ENCODE data around the gene SLC16A3.
"Not testable (repeated sequence)": the region's sequence is repeated elsewhere in the genome, so short reads cannot be mapped to it uniquely, and the experiment has no call there.

Gene SLC16A3

DNA sequence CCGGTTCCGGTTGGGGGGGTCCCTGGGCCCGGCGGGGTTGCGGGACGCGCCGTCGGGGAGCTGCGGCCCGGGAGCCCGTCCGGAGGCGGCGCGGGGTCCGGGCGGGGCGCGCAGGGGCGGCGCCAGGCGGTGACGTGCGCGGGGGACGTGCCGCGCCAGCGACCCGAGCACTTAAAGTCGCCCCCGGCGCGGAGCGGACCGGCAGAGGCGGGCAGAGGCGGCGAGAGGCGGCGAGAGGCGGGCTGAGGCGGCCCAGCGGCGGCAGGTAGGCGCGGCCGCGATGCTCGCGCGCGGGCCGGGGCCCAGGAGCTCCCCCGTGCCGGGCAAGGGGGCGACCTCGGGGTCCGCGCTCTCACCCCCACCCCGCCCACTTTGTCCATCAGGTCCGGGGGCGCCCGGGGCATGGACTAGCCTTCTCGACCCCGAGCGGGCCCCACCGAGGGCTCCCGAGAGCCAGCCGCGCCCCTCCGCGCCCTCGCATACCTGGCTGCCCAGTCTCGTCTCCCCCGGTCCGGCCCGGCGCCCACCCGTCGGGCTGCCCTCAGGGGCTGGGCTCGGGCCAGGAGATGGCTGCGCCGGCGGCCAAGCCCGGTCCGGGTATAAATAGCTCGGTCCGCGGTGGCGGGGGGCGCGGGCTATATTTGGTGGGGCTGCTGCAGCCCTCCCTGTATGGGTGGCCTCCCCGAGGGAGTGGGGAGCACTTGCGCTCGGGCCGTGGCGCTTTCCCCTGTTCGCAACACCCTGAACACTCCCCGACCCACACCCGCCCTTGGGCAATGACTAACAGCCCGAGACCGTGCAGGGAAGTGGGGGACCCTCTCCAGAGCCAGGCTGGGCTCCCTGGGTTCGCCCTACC lies at the start of gene SLC16A3:
Gene SLC16A3, plus strand, starts transcription at position 201 of the 856 bp plus-strand sequence. CDS start 6,967 bp downstream, outside the sequence.
- peak; percentile 49 for DNase-seq

DNA sequence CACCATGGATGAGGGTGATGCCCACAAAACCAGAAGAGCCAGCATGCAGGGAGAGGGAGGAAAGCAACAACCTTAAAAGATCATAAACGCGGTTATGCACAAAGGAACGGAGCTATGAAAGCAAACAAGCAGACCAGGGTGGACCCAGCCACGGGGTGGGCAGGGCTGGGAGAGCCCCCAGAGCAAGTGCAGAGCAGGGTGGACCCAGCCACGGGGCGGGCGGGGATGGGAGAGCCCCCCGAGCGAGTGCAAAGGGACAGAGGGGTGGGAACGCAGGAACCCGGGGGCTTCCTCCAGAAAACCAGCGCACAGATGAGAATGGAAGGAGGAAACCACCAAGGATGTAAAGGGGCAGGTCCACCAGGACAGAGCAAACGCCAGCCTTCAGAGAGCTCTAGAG lies 49.4 kb upstream of the SLC16A3 start:
- no peak for DNase-seq

DNA sequence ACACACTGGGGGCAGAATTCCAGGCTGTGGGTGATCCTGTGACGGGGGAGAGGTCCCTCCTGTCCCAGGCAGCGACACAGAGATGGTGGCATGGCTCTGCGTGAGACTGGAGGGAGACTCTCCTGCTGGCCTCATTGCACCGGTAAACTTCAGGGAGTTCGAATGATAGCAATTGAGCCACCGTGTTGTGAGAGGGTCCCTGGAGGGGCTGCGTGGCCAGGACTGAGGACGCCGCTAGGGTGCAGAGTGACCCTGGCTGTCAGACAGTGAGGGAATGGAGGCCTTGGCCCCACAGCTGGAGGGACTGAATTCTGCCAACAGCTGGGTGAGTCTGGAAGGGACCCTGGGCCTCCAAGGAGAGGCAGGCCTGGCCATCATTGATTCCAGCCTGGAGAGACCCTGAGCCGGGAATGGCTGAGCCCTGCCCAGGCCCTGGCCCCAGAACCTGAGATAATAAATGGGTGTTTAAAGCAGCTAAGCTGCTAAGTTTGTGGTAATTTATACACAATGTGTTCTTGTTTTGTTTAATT lies 48.8 kb upstream of the SLC16A3 start:
- no peak for DNase-seq

DNA sequence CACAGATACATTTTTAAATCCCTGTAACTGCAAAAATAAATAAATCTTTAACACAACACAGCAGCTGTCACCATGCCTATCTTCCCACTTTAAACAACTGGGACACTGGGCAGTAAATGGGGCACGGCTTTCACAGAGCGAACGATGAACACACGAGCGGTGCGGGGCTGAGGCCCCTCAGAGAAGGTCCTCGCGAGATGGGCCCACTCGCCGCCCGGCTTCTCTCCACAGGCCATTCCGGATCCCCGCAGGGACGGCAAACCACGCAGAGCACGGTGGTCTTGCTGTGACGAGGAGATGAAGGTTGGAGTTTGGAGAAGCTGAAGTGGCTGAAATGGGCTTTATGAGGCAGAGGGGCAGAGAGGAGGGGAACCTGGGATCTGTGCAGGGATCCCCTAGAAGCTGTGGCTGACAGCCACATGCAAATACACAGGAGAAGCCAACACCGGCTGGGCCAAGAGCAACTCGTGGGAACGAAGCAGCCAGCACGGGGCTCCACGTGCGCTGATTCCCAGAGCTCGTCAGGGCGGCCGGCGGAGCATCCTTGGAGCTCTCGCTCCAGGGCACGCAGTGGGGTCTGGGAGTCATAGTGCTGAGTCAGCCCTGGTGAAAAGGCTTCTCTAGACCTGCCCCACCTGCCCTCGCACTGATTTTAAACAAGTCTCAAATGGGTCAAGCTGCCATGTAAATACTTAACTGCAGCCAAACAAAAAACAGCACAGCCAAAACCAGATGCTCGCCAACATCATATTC lies 47.9 kb upstream of the SLC16A3 start:
- no peak for DNase-seq

DNA sequence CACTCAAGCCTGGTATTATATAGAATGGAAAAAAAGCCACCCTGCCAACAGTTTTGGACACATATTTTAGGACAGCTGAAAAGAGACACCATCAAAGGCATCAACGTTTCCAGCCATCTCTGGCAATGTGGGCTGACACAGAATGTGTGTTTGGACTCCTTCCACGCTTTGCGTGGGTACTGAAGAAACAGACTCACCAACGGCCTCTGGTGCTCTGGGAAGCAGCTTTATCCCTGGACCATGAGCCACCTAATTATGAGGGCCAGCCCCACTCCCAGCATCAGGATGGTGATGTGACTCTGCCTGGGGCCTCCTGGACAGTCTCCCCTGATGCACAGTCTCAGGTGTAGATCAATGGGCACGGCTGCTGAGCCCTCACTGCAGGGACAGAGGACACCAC lies 44.1 kb upstream of the SLC16A3 start:
- DNase-seq: no peak

DNA sequence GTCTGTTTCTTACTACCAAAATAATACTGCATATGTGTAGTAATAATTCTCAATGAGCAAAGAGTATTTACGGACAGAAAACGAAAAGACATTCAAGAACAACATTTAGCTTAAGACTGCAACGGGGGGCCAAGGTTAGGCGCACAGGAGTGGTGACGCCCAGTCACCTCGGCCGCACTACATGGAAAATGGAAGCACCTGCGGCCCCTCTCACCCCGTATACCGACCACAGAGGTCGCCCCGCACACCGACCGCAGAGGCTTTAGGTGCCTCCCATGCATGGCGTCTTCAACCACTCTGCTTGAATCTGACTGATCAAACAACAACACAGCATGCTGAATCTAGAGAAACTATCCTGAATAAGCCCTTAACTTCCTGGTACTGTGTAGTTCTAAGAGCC lies 42.6 kb upstream of the SLC16A3 start:
- DNase-seq: no peak

DNA sequence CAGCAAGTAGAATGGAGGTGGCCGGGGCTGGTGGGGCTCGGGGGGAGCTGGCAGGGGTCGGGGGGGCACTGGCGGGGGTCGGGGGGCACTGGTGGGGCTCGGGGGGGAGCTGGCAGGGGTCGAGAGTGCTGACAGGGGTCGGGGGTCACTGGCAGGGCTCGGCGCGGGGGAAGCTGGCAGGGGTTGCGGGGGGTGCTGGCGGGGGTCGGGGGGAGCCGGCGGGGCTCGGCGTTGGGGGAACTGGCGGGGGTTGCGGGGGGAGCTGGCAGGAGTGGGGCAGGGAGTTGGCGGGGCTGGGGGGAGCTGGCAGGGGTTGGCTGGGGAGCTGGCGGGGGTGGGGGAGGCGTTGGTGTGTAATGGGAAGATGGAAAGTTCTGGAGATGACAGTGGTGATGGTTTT lies 41.3 kb upstream of the SLC16A3 start:
- DNase-seq: no peak

DNA sequence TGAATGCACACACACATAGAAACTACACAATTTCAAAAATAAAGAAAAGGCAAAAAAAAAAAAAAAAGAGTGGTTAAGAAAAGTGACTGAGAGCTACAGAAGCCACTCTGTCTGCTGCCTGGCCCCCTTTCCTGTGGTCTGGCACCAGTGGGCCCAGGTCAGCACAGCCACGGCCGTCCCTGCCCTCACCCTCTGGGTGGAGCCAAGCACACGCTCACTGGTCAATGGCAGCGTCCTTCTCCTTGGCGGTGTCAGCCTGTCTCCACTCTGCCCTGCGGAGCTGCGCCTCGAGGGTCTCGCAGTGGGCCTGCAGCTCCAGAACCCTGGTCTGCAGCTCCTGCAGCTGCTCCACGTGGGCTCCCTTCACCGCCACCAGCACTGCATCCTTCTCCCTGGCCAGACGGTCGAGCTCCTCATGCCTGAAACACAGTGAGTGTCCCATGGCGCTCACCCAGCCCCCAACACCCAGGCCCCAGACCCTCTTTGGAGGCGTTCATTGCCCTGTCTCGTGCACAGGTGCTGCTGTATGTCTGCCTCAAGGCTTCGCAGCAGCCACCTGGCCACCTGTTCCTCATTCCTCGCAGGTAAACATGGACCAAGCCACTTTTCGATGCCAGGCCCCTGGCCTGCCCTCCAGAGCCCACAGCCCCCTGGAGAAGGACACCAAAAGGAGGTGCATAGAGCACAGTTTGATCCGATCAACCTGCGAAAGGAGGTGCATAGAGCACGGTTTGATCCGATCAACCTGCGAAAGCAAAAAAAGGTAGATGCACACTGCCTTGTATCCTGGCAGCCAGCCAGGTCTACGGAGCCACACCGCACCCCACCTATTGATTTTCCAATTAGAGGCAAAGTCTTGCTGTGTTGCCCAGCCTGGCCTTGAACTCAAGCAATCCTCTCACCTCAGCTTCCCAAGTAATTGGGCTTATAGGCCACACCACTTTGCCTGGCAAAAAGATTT lies 40.6 kb upstream of the SLC16A3 start:
- no peak for DNase-seq

DNA sequence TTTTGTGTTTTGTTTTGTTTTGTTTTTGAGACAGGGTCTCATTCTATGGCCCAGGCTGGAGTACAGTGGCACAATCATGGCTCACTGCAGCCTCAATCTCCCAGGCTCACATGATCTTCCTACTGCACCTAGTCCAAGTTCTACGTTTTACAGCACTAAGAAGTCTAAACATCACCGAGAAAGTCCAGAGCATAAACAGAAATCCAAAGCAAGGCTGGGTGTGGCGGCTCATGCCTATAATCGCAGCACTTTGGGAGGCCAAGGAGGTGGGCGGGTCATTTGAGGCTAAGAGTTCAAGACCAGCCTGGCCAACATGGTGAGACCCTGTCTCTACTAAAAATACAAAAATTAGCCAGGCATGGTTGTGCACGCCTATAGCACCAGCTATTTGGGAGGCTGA lies 35.8 kb upstream of the SLC16A3 start:
- DNase-seq: not testable (repeated sequence)

DNA sequence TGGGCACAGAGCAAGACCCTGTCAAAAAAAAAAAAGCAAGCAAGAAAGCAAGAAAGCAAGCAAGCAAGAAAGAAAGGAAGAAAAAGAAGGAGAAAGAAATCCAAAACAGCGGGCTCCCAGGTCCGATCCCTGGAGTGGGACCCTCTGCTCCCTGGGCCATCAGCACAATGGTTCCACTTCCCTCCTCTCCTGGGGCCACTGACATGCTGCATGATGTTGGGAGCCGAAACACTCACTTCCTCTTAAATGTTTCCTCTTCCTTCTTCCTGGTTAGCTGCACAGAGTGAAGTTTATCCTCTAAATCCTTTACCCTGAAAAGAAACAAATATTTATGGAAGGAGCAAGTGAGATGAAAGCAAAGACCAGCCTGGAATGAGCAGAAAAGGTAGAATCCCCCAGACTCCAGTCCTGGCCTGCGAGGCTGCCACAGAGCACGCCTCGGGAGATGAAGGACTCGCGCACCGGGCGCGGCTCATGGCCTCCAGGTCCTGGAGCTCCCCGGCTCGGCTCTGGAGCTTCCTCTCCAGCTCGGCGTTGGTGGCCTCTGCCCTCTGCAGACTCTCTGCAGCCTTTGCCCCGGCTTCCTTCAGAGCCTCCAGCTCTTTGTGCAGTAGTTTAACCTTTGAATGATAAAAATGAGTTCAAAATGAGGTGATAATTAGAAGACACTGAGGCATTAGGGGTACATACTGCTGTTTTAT lies 35.2 kb upstream of the SLC16A3 start:
- DNase-seq: no peak

DNA sequence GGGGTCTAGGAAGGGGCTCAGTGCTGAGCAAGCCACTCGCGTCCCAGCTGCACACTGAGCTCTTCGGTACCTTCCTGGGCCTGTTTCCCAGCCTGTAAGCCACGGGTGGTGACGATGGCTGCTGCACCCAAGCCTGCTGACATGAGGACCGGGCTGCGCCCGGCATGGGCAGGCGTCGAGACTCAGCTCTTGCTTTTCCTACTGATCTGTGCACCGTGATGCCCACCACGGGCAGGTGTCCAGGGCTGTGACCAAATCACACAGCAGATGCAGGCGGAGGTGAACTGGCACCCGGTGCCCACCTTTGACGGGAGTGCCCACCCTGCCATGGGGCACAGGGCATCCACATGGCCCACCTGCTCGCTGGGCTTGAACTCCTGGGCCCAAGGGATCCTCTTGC lies 34.1 kb upstream of the SLC16A3 start:
- no peak for DNase-seq

DNA sequence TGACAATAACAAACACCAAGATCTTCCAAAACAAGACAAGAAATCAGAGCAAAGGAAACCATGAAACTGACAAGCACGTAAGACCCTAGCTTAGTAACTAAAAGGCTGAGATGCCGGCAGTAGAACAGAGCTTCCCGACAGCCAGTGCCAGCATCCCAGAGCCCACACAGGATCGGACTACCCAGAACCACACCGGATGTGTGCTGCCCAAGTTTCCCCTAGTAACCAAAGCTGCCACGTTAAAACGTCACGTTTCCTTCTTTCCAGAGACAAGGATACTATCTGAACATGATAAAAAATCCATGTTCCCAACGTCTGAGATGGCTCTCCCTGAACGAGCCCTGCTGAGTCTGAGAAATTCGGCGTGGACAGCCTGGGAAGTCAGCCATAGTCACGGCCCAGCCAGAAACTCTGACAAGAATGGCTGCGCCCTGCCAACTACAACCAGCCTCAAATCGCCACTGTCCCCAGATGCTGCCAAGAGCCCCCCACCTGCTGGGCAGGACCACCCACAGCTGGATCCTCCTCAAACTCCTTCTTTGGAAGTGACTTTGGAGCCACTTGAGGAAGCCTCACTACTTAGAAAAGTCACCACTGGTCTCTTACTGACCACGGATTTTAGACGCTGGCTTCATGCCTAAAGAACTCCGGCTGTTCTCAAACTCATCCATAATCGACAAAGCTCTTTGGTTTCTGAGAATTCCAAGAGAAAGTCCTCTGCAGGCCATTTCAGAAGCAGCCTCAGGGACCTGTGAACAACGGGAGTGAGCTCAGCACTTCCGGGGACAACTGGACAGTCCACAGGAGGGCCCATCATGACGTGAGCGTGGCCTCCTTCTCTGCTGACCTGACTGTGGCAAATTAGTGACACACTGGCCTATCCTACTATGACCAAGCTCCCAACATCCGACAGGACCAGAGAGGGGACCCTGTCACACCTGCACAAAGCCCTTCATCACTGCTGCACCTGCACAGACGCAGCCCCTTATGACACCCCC lies 32.9 kb upstream of the SLC16A3 start:
- no peak for DNase-seq

DNA sequence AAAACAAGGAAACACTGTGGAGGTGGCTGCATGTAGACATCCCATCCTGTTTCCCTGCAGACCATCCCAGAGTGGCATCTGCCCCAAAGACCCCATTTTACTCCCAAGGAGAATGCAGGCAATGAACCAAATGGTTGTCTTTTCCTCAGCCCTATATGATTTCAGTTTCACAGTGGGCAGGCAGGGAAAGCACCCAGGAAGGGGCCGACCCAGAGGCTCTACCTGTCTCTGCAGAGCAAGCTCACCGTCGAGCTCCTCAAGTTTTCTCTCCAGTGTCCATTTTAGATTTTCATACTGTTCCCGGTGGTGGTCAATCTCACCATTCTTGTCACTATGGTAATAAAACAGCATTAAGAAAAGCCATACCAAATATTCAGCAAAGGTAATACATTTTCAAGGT lies 30.8 kb upstream of the SLC16A3 start:
- no peak for DNase-seq

DNA sequence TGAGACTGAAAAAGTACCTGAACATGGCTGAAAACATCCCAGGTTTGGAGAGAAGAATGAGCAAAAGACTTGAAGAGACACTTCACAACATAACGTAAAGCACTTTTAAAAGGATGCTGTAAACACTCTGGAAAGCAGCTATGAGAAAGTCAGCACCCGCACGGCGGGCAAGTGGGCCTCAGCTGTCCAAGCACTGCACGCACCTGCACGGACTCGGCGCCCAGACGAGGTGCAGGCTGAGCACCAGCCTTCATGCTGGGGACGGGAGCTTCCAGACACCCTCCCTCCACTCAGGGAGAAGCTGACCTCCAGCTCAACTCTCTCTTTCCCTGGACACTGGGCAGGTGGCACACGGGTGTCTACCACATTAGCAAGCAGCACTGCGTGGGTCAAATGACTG lies 29.3 kb upstream of the SLC16A3 start:
- no peak for DNase-seq

DNA sequence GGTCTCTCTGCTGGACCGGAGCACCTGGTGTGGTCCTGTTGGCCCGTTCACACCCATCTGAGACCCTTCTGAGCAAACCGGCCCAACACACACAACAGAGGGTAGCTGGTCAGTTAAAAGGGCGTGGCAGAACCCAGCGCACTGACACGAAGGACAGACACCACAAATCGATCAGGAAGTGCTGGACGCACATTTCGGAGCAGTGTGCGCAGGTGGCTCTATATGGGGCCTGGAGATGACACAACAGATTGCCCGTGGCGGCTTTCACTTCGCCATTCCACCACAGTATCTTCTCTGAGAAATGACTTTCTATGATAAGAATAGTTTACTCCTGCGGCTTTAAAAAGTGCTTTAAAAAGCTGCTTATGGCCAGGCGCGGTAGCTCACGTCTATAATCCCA lies 28.7 kb upstream of the SLC16A3 start:
- DNase-seq: no peak

DNA sequence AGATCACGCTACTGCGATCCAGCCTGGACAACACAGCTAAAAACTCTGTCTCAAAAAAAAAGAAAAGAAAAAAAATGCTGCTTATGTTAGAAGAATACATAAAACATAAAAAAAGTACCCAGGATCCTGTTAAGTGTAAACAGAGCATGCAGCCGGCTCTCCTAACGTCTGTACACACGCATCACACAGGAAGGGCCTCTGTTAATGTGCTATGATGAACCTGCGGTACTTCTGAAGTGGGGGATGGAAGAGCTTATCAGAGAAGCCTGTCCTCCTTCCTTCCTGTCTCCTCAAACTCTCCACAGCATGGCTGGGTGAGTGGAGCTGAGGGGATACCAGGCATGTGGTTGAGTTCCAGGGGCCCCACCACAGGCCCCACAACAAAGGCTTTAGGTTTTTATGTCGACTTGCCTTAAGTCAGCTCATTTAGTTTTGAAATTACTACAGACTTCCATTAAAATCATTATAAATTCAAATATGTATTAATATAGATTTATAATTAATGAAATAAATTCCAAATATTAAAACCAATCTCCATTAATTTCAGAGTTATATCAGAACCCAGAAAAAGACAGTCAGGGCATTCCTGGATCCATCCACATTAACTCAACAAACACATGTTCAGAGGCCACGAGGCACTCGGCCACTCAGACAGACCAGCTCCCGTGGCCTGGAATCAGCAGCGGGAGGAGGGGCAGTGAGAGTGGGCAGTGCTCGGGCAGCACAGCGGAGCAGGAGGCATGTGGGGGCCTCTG lies 27.9 kb upstream of the SLC16A3 start:
- DNase-seq: peak; percentile 79

DNA sequence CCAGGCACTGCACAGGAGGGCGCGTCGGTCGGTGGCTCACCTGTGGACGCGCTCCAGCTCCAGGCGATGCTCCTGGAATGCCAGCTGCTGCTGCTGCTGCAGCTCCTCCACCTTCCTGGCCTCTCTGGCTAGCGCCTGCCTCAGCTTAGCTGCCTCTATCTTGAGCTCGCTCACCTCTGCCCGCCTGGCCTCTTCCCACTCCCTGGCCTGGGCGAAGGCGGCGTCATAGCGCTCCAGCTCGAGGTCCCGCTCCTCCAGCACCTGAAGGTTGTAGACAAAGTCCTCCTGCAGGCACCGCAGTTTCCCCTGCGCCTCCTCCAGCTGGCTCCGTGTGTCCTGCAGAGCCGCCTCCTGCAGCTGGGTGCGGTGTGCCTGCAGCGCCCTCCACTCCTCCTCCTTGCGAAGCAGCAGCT lies 27.3 kb upstream of the SLC16A3 start:
- no peak for DNase-seq

DNA sequence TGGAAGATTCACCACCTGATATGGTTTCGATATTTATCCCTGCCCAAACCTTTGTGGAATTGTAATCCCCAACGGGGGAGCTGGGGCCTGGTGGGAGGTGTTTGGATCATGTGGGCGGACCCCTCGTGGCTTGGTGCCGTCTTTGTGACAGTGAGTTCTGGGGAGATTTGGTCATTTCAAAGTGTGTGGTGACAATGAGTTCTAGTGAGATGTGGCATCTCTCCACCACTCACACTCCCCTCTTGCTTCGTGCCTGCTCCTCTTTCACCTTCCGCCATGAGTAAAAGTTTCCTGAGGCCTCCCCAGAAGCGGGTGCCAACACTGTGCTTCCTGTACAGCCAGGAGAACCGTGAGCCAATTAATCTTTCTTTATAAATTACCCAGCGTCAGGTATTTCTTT lies 25.9 kb upstream of the SLC16A3 start:
- peak; percentile 68 for DNase-seq

DNA sequence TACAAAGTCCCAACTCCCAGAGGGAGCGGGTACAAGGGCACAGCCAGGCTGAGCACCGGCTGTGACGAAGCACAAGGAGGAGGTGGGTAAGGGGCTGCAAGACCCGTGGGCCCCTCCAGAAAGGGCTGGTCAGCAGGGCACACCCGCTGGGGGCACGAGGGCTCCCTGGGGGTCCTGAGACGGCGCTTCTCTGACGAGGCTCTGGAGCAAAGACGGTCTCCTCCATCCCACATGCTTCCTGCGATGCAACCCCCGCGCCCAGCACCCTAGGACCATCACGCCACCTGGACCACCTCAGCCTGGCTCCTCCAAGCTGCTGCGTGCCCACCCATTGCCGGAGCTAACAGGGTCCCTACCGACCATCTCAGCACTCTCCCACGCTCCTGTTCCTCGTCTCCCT lies 24.9 kb upstream of the SLC16A3 start:
- DNase-seq: no peak

Data from stimulated activated CD4-positive, alpha-beta T cell treated with anti-CD3 and anti-CD28 coated beads, Interleukin-1b, Interleukin-23, amount 100 ng/mL, for 48 hours (primary cell).